ENCODE results near the gene ODR4.

DNA sequence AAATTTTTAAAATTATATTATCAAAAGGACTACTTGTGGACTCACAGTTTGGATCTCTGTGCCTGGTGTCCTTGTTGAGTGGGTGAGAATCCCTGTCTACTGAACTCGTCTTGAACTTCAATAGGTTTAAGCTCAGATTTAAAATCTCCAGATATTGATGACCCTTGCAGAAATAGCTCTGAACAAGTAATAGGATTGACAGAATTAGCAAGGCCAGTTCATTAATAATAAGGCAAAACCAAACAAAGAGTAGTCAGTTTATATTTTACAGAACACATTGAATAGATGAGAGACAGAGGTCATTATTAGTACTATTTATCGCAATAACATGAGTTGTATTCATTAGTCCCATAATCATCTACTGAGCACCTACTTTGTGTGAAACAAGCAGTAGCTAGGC lies 85.4 kb downstream of the ODR4 start, which contains the start of gene PDC:
- no peak for TF ChIP-seq POLR2A (IDR thresholded peaks at IDR 0.05)
- TF ChIP-seq, protein P1, sequence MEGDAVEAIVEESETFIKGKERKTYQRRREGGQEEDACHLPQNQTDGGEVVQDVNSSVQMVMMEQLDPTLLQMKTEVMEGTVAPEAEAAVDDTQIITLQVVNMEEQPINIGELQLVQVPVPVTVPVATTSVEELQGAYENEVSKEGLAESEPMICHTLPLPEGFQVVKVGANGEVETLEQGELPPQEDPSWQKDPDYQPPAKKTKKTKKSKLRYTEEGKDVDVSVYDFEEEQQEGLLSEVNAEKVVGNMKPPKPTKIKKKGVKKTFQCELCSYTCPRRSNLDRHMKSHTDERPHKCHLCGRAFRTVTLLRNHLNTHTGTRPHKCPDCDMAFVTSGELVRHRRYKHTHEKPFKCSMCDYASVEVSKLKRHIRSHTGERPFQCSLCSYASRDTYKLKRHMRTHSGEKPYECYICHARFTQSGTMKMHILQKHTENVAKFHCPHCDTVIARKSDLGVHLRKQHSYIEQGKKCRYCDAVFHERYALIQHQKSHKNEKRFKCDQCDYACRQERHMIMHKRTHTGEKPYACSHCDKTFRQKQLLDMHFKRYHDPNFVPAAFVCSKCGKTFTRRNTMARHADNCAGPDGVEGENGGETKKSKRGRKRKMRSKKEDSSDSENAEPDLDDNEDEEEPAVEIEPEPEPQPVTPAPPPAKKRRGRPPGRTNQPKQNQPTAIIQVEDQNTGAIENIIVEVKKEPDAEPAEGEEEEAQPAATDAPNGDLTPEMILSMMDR (IDR thresholded peaks at IDR 0.05) = no peak
